Measurements from ENCODE around the gene GPD1L. TPM values are rescaled to one million over a fixed set of nuclear protein-coding genes. Genes with fewer than 3 reads are reported as not detected.

The GPD1L gene
- polyA plus RNA-seq, 3 donors, result 15.0 to 20.2 (median 17.0) TPM

Other genes with a start within 250 kb of the GPD1L start
- gene OSBPL10, start 125.4 kb upstream of the GPD1L start, polyA plus RNA-seq (ENCODE audit: insufficient read length in 3 of 3), result 10 to 100 TPM; 20.7 to 23.5 (median 22.3) TPM
- gene ZNF860, start 124.9 kb upstream of the GPD1L start, polyA plus RNA-seq (ENCODE audit: insufficient read length in 3 of 3), result 1 to 10 TPM; 2.1 to 3.4 (median 3.0) TPM
- gene CMTM8, start 132.1 kb downstream of the GPD1L start, polyA plus RNA-seq (ENCODE audit: insufficient read length in 3 of 3), result 10 to 100 TPM in 2 of 3 donors, 1 to 10 TPM in 1; 9.2 to 10.8 (median 10.5) TPM